AG09309 (cell line): ENCODE measurements around the gene TAPT1.
"Not testable (repeated sequence)": the region's sequence is repeated elsewhere in the genome, so short reads cannot be mapped to it uniquely, and the experiment has no call there.

Source experiments
- DNase-seq: peaks from one replicate; pipeline ENCODE4 v3.0.0-alpha.2; 2010; ENCODE audit warnings: low read depth
- H3K4me3 ChIP-seq: 2 replicates; pipeline ENCODE4 v1.5.1; 2011; ENCODE audit warnings: mild to moderate bottlenecking, low read depth, low read length, moderate library complexity; ENCODE audit not compliant: control insufficient read depth
- CTCF ChIP-seq: IDR thresholded peaks from 2 replicates; pipeline ENCODE4 v1.5.1; 2011; ENCODE audit warnings: mild to moderate bottlenecking, low read depth, low read length, inconsistent platforms; ENCODE audit not compliant: insufficient read depth, control insufficient read depth; ENCODE audit errors: missing control alignments

Gene TAPT1

GRCh38 chr4:16196482-16197393 is 29.5 kb downstream of the TAPT1 start:
- DNase-seq: peak; percentile 45
- TF ChIP-seq CTCF: peak; percentile 47
- H3K4me3 ChIP-seq: no peak overlapping the region; the same call in 1 of the 2 replicates

GRCh38 chr4:16195209-16195608 is 31.1 kb downstream of the TAPT1 start:
- H3K4me3 ChIP-seq: no peak overlapping the region
- no peak for TF ChIP-seq CTCF
- no peak for DNase-seq

- DNase-seq, H3K4me3 ChIP-seq: not testable (repeated sequence)
These were observed 31.5 kb downstream of the TAPT1 start for GRCh38 chr4:16194798-16195197.

- H3K4me3 ChIP-seq: no peak overlapping the region
- TF ChIP-seq CTCF: no peak
- DNase-seq: peak; percentile 5
These were observed 32.1 kb downstream of the TAPT1 start for GRCh38 chr4:16194214-16194613.

GRCh38 chr4:16192631-16193518 is 33.4 kb downstream of the TAPT1 start:
- no peak for DNase-seq
- no peak for TF ChIP-seq CTCF
- no peak overlapping the region for H3K4me3 ChIP-seq

- no peak for DNase-seq
- H3K4me3 ChIP-seq: no peak overlapping the region
- no peak for TF ChIP-seq CTCF
These were observed 34.2 kb downstream of the TAPT1 start for GRCh38 chr4:16192057-16192456.

- no peak for DNase-seq
- TF ChIP-seq CTCF: no peak
- no peak overlapping the region for H3K4me3 ChIP-seq
These were observed 38.8 kb downstream of the TAPT1 start for GRCh38 chr4:16187455-16187854.
